Uterus (tissue), 4 donors: ENCODE measurements around the gene CLIC3. TPM values are rescaled to one million over a fixed set of nuclear protein-coding genes. Genes with fewer than 3 reads are reported as not detected.

Source experiments
- DNase-seq, 2 donors: peaks; one replicate each; pipeline ENCODE4 v3.0.0-alpha.2; 2019 to 2020
- H3K27ac ChIP-seq, 2 donors: fragments of 200-600 bp; sonication (generic); 1 replicate in 1 of 2; 2 replicates in 1 of 2; pipeline ENCODE4 v1.5.1; 2016 to 2018
- H3K27me3 ChIP-seq, 2 donors: fragments of 200-600 bp; sonication (generic); one replicate each; pipeline ENCODE4 v1.5.1; 2018 to 2019; ENCODE audit warnings: control low read depth in 1 of 2
- H3K36me3 ChIP-seq, 2 donors: fragments of 200-600 bp; sonication (generic); one replicate each; pipeline ENCODE4 v1.5.1; 2019; ENCODE audit warnings: control low read depth in 1 of 2
- H3K4me1 ChIP-seq, 2 donors: fragments of 200-600 bp; sonication (generic); one replicate each; pipeline ENCODE4 v1.5.1; 2018 to 2019; ENCODE audit warnings: control low read depth in 1 of 2
- H3K4me3 ChIP-seq, 2 donors: fragments of 200-600 bp; sonication (generic); 1 replicate in 1 of 2; 2 replicates in 1 of 2; pipeline ENCODE4 v1.5.1; 2018 to 2019; ENCODE audit warnings: mild to moderate bottlenecking in 1 of 2
- H3K9me3 ChIP-seq, 2 donors: fragments of 200-600 bp; sonication (generic); one replicate each; pipeline ENCODE4 v1.5.1; 2019; ENCODE audit warnings: control low read depth in 1 of 2
- CTCF ChIP-seq, 4 experiments: fragments of 200-600 bp in 2 of 4; fragments of 450-650 bp in 2 of 4; sonication (generic) in 2 of 4; IDR thresholded peaks; one replicate each; pipeline ENCODE4 v1.5.1; 2016 to 2019; ENCODE audit warnings: antibody characterized with exemption in 4 of 4, mild to moderate bottlenecking in 2 of 4, moderate library complexity in 1 of 4
- POLR2A ChIP-seq, 2 donors: fragments of 450-650 bp; IDR thresholded peaks; one replicate each; pipeline ENCODE4 v1.6.1; 2016; ENCODE audit warnings: antibody characterized with exemption in 2 of 2, mild to moderate bottlenecking in 1 of 2, moderate library complexity in 1 of 2
- intact Hi-C: fragments of 100-400 bp; cut with DNase I; formaldehyde crosslinking; loops from one replicate; pipeline ENCODE4 v1.15.1; 2023; ENCODE audit warnings: low total_unique reads
- total RNA-seq, 4 donors: library from RNA; depleted of rRNA in 3 of 4; stranded (reverse); fragments of >200 nt in 3 of 4; gene quantifications; one replicate each; pipeline versions ENCODE4 v1.1.0 to v1.2.4, GENCODE V29; 2014 to 2023
- donor health status: DM: yes; HTN: yes; CAD: no.

The CLIC3 gene
- total RNA-seq, 4 donors from 2014 or later: 1.5 TPM; not detected in 2

- TF ChIP-seq CTCF (IDR thresholded peaks at IDR 0.05) (no peak), POLR2A (IDR thresholded peaks at IDR 0.05) (no peak)
- DNase-seq: no peak
- peak within 1 kb of the TSS in 1 of 2 donors; percentile 24 for H3K27ac ChIP-seq
- no peak within 1 kb of the TSS for H3K4me3 ChIP-seq
- H3K9me3 ChIP-seq: no peaks in the 10 kb centered on the region
- H3K27me3 ChIP-seq: peaks cover 8 to 16% of the 10 kb centered on the region in 2 donors
- intact Hi-C loops: no loop called here
- no peaks in the 10 kb centered on the region for H3K4me1 ChIP-seq
- no peaks in the 10 kb centered on the region for H3K36me3 ChIP-seq
Measured at GRCh38 chr9:136982232-136983051, 13.9 kb downstream of the CLIC3 start, which contains the start of gene LCNL1. Gene LCNL1 (plus strand): TSS chr9:136982993. CDS start chr9:136983587, 594 bp downstream.

GRCh38 chr9:136981588-136982231, 14.7 kb downstream of the CLIC3 start:
- peak in 1 of 2 donors; percentile 46 for DNase-seq
- no peak for TF ChIP-seq CTCF (IDR thresholded peaks at IDR 0.05)
- no peak for TF ChIP-seq POLR2A (IDR thresholded peaks at IDR 0.05)
- Histone ChIP-seq H3K36me3 (no peaks in the 10 kb centered on the region), H3K9me3 (no peaks in the 10 kb centered on the region), H3K27me3 (peaks cover 8 to 16% of the 10 kb centered on the region in 2 donors), H3K4me1 (no peaks in the 10 kb centered on the region), H3K27ac (peak overlapping the region; percentile 24), H3K4me3 (no peak overlapping the region)
- intact Hi-C loops: no loop called here

GRCh38 chr9:136980669-136981478, 15.5 kb downstream of the CLIC3 start:
- DNase-seq: no peak
- peaks cover 8 to 9% of the 10 kb centered on the region in 2 donors for H3K27me3 ChIP-seq
- H3K27ac ChIP-seq: peak overlapping the region in 1 of 2 donors; percentile 24
- H3K4me1 ChIP-seq: no peaks in the 10 kb centered on the region
- intact Hi-C loops: no loop called here
- TF ChIP-seq CTCF (IDR thresholded peaks at IDR 0.05) (no peak), POLR2A (IDR thresholded peaks at IDR 0.05) (no peak)
- H3K4me3 ChIP-seq: no peak overlapping the region
- no peaks in the 10 kb centered on the region for H3K9me3 ChIP-seq
- no peaks in the 10 kb centered on the region for H3K36me3 ChIP-seq

- Histone ChIP-seq H3K36me3 (no peaks in the 10 kb centered on the region), H3K4me3 (no peak overlapping the region), H3K4me1 (no peaks in the 10 kb centered on the region), H3K27me3 (peaks cover 4 to 6% of the 10 kb centered on the region in 2 donors), H3K9me3 (no peaks in the 10 kb centered on the region), H3K27ac (no peak overlapping the region)
- no peak for DNase-seq
- intact Hi-C loops: no loop called here
- no peak for TF ChIP-seq POLR2A (IDR thresholded peaks at IDR 0.05)
- TF ChIP-seq CTCF (IDR thresholded peaks at IDR 0.05): no peak
Measured at GRCh38 chr9:136979769-136980587, 16.4 kb downstream of the CLIC3 start.
